B cell (primary cell): ENCODE measurements around the gene MINDY2. TPM values are rescaled to one million over a fixed set of nuclear protein-coding genes. Genes with fewer than 3 reads are reported as not detected.

Experiments used
- ATAC-seq: fragments of 200-7000 bp; cut with Tn5 transposase; one replicate; pipeline ENCODE4 v1.10.0; 2021; ENCODE audit warnings: low read depth, mild to moderate bottlenecking, moderate number of reproducible peaks, moderate library complexity
- CTCF ChIA-PET: fragments of 350-600 bp; sonication (Branson Sonifier 250); formaldehyde crosslinking; loops from one replicate; lab custom pipeline; 2021; ENCODE audit warnings: antibody characterized with exemption, inconsistent platforms; lab: Charles Lee
- POLR2A ChIA-PET: fragments of 350-600 bp; sonication (Branson Sonifier 250); formaldehyde crosslinking; loops from one replicate; lab custom pipeline; 2021; ENCODE audit warnings: antibody characterized with exemption; lab: Charles Lee
- DNase-seq: peaks from one replicate; pipeline ENCODE4 v3.0.0; 2013
- H2AFZ ChIP-seq: 2 replicates; pipeline ENCODE4 v1.6.1; 2012; ENCODE audit warnings: mild to moderate bottlenecking, low read depth, low read length; ENCODE audit not compliant: insufficient read depth, poor library complexity, severe bottlenecking
- H3K27ac ChIP-seq, 2 donors: 1 replicate in 1 of 2; 2 replicates in 1 of 2; pipeline ENCODE4 v1.5.1; 2012 to 2013; ENCODE audit warnings: low read length in 2 of 2, mild to moderate bottlenecking in 2 of 2, moderate library complexity in 1 of 2
- H3K27me3 ChIP-seq, 4 experiments: fragments of 200-600 bp in 1 of 4; sonication (generic) in 1 of 4; replicated peaks in 1 of 4; 1 replicate in 2 of 4; 2 replicates in 2 of 4; pipeline versions ENCODE4 v1.6.1 to v1.7.0; 2013 to 2016; ENCODE audit warnings: low read length in 3 of 4, mild to moderate bottlenecking in 2 of 4, mixed read lengths in 1 of 4, moderate library complexity in 1 of 4; ENCODE audit not compliant: insufficient read depth in 4 of 4, control insufficient read depth in 3 of 4; ENCODE audit errors: control extremely low read depth in 1 of 4
- H3K36me3 ChIP-seq, 2 experiments: replicated peaks in 1 of 2; 1 replicate in 1 of 2; 2 replicates in 1 of 2; pipeline versions ENCODE4 v1.6.1 to v1.7.1; 2013; ENCODE audit warnings: low read length in 1 of 2; ENCODE audit not compliant: insufficient read depth in 2 of 2, control insufficient read depth in 1 of 2; ENCODE audit errors: control extremely low read depth in 1 of 2, extremely low read depth in 1 of 2
- H3K4me1 ChIP-seq, 2 donors: fragments of 200-600 bp in 1 of 2; sonication (generic) in 1 of 2; 1 replicate in 1 of 2; 2 replicates in 1 of 2; pipeline versions ENCODE4 v1.5.1 to v1.6.1; 2013 to 2017; ENCODE audit warnings: low read length in 2 of 2; ENCODE audit not compliant: control insufficient read depth in 2 of 2, insufficient read depth in 2 of 2
- H3K4me2 ChIP-seq: replicated peaks from 2 replicates; pipeline ENCODE3; 2012; ENCODE audit warnings: mild to moderate bottlenecking, low read depth, low read length; ENCODE audit not compliant: poor library complexity, severe bottlenecking
- H3K4me3 ChIP-seq, 5 experiments: fragments of 200-600 bp in 1 of 5; sonication (generic) in 1 of 5; 1 replicate in 3 of 5; 2 replicates in 2 of 5; pipeline versions ENCODE4 v1.5.1 to v1.7.0; 2011 to 2016; ENCODE audit warnings: low read length in 4 of 5, mild to moderate bottlenecking in 4 of 5, low read depth in 2 of 5, control low read depth in 1 of 5, moderate library complexity in 1 of 5; ENCODE audit not compliant: insufficient read depth in 1 of 5; ENCODE audit errors: control extremely low read depth in 1 of 5, extremely low read depth in 1 of 5
- H3K79me2 ChIP-seq: fragments of 200-600 bp; sonication (generic); one replicate; pipeline ENCODE4 v1.6.0; 2016; ENCODE audit warnings: low read length; ENCODE audit not compliant: control insufficient read depth, insufficient read depth
- H3K9ac ChIP-seq: fragments of 200-600 bp; sonication (generic); 2 replicates; pipeline ENCODE4 v1.6.1; 2017; ENCODE audit warnings: mild to moderate bottlenecking, low read length, moderate library complexity
- H3K9me3 ChIP-seq, 3 donors: one replicate each; pipeline versions ENCODE4 v1.6.1 to v1.7.1; 2013; ENCODE audit warnings: low read length in 2 of 3; ENCODE audit not compliant: control insufficient read depth in 2 of 3, insufficient read depth in 1 of 3; ENCODE audit errors: control extremely low read depth in 1 of 3
- H4K20me1 ChIP-seq: 2 replicates; pipeline ENCODE4 v1.6.0; 2012; ENCODE audit warnings: mild to moderate bottlenecking, low read length; ENCODE audit not compliant: insufficient read depth, control insufficient read depth, poor library complexity, severe bottlenecking
- H3K27ac Mint-ChIP-seq: one replicate; pipeline ENCODE4 v1.8.0; 2021; ENCODE audit warnings: mixed read lengths
- H3K27me3 Mint-ChIP-seq: one replicate; pipeline ENCODE4 v1.8.0; 2021; ENCODE audit warnings: mixed read lengths
- H3K4me1 Mint-ChIP-seq: one replicate; pipeline ENCODE4 v1.8.0; 2021; ENCODE audit warnings: mixed read lengths
- H3K4me3 Mint-ChIP-seq: one replicate; pipeline ENCODE4 v1.8.0; 2021; ENCODE audit warnings: mixed read lengths
- H3K9me3 Mint-ChIP-seq: one replicate; pipeline ENCODE4 v1.8.0; 2022; ENCODE audit warnings: mixed read lengths; ENCODE audit not compliant: insufficient read depth
- EZH2 ChIP-seq: IDR thresholded peaks from 2 replicates; pipeline ENCODE4 v1.6.1; 2012; ENCODE audit warnings: borderline replicate concordance, low read depth, mild to moderate bottlenecking, moderate library complexity, low read length; ENCODE audit not compliant: insufficient read depth, poor library complexity, severe bottlenecking
- WGBS: methylation state at CpG from one replicate; pipeline ENCODE4 v1.1.5; 2013; ENCODE audit warnings: missing lambda C conversion rate; ENCODE audit not compliant: insufficient coverage; 5-methylcytosine and 5-hydroxymethylcytosine counted together
- intact Hi-C: fragments of 100-400 bp; cut with micrococcal nuclease; formaldehyde crosslinking; loops from one replicate; pipeline ENCODE4 v1.10.0; 2022
- polyA plus RNA-seq: library from polyadenylated mRNA; depleted of rRNA; stranded (reverse); fragments of >200 nt; gene quantifications from 2 replicates; pipeline ENCODE4 v1.2.3, GENCODE V29; 2012
- total RNA-seq, 2 donors: library from RNA; stranded (reverse); fragments of 120-200 nt in 1 of 2; gene quantifications; 1 replicate in 1 of 2; 2 replicates in 1 of 2; pipeline versions ENCODE4 v1.2.3 to v1.2.4, GENCODE V29; 2013 to 2022
- TF ChIP-seq, protein P1 (sequence below): fragments of 200-600 bp; IDR thresholded peaks from one replicate; pipeline ENCODE4 v1.8.0; 2022; ENCODE audit warnings: antibody characterized with exemption, mild to moderate bottlenecking

Gene MINDY2
- total and polyA plus RNA-seq, 2 donors (not counting 1 experiment from before 2014, with no cell fraction given): 2.3 to 16.6 TPM

DNA sequence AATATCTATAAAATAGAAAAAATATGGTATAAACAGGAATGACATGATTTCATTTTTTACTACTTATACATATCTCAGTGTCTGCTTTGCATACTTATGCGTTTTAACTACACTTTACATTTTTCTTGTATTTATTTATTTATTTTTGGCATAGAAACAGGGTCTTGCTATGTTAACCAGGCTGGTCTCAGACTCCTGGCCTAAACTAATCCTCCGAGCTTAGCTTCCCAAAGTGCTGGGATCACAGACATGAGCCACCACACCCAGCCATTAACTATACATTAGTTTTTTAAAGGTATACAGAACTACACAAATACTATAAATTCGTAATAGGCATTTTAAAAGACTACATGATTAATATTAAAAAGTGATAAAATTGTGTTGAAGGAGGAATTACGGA lies 30.7 kb upstream of the MINDY2 start:
- Histone ChIP-seq H2AFZ (no peak overlapping the region), H3K79me2 (peaks cover 98% of the 10 kb centered on the region), H3K4me2 (no peak overlapping the region), H3K9ac (no peak overlapping the region), H3K36me3 (no peaks in the 10 kb centered on the region), H3K9me3 (no peaks in the 10 kb centered on the region), H3K4me1 (peaks cover 3 to 21% of the 10 kb centered on the region in 2 donors), H4K20me1 (peaks cover 60% of the 10 kb centered on the region), H3K4me3 (no peak overlapping the region), H3K27me3 (no peaks in the 10 kb centered on the region), H3K27ac (no peak overlapping the region)
- ChIA-PET CTCF (interaction anchor here (1.1 kb wide), 1 partner anchor 31 kb away, joined by 3 read pairs; the partner anchor contains the start of gene MINDY2), POLR2A (no interaction called here)
- Mint-ChIP-seq H3K27me3 (no peaks in the 10 kb centered on the region), H3K27ac (no peak overlapping the region), H3K9me3 (no peaks in the 10 kb centered on the region), H3K4me3 (no peak overlapping the region), H3K4me1 (peaks cover 75% of the 10 kb centered on the region)
- no peak for DNase-seq
- no CpG with 5 or more reads among the region's 4 CpGs for WGBS
- intact Hi-C loops: no loop called here
- TF ChIP-seq, protein P1, sequence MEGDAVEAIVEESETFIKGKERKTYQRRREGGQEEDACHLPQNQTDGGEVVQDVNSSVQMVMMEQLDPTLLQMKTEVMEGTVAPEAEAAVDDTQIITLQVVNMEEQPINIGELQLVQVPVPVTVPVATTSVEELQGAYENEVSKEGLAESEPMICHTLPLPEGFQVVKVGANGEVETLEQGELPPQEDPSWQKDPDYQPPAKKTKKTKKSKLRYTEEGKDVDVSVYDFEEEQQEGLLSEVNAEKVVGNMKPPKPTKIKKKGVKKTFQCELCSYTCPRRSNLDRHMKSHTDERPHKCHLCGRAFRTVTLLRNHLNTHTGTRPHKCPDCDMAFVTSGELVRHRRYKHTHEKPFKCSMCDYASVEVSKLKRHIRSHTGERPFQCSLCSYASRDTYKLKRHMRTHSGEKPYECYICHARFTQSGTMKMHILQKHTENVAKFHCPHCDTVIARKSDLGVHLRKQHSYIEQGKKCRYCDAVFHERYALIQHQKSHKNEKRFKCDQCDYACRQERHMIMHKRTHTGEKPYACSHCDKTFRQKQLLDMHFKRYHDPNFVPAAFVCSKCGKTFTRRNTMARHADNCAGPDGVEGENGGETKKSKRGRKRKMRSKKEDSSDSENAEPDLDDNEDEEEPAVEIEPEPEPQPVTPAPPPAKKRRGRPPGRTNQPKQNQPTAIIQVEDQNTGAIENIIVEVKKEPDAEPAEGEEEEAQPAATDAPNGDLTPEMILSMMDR: no peak
- TF ChIP-seq EZH2: no peak
- no peak for ATAC-seq

DNA sequence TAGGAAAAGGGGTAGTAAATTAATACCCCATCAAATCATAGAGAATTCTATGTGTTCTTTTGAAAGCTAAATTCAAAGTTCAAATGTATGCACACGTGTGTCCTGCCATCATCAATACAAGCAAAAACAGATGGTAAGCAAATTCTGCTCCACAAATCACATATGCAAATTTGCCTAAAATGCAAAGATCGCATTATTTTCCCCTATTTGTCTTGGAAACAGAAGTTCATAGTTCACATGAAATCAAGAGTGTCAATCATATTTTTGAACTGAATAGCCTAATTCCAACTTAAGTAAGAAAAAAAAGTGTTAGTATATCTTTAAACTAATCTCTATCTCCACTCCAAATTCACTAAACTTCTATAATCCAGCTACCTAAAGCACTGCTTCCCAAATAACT lies 30.1 kb upstream of the MINDY2 start:
- intact Hi-C loops: no loop called here
- ATAC-seq (no peak), DNase-seq (no peak)
- Mint-ChIP-seq H3K9me3 (no peaks in the 10 kb centered on the region), H3K4me3 (no peak overlapping the region), H3K27me3 (no peaks in the 10 kb centered on the region), H3K4me1 (peaks cover 74% of the 10 kb centered on the region), H3K27ac (no peak overlapping the region)
- ChIA-PET CTCF (interaction anchor here (1.1 kb wide), 1 partner anchor 19 kb away, joined by 3 read pairs; no protein-coding TSS in a partner anchor), POLR2A (no interaction called here)
- peaks cover 98% of the 10 kb centered on the region for H3K79me2 ChIP-seq
- H3K9me3 ChIP-seq: no peaks in the 10 kb centered on the region
- no peak overlapping the region for H3K27ac ChIP-seq
- peaks cover 54% of the 10 kb centered on the region for H4K20me1 ChIP-seq
- no peak overlapping the region for H3K4me2 ChIP-seq
- no peak overlapping the region for H3K4me3 ChIP-seq
- TF ChIP-seq EZH2: no peak
- TF ChIP-seq, protein P1: no peak
- H3K27me3 ChIP-seq: no peaks in the 10 kb centered on the region
- no peak overlapping the region for H3K9ac ChIP-seq
- H3K4me1 ChIP-seq: peaks cover 6 to 22% of the 10 kb centered on the region in 2 donors
- H3K36me3 ChIP-seq: no peaks in the 10 kb centered on the region
- no peak overlapping the region for H2AFZ ChIP-seq
- WGBS: no CpG with 5 or more reads among the region's 2 CpGs
